HUES6 (cell line): Measurements from ENCODE around the gene CCDC9.
"Not testable (repeated sequence)": the region's sequence is repeated elsewhere in the genome, so short reads cannot be mapped to it uniquely, and the experiment has no call there.

Experiments
- H3K27ac ChIP-seq: 2 replicates; pipeline ENCODE4 v1.7.0; 2013; ENCODE audit warnings: low read depth, mild to moderate bottlenecking, low read length, inconsistent platforms
- H3K27me3 ChIP-seq: 2 replicates; pipeline ENCODE4 v1.6.1; 2013; ENCODE audit warnings: low read length; ENCODE audit not compliant: control insufficient read depth, insufficient read depth
- H3K36me3 ChIP-seq: 2 replicates; pipeline ENCODE4 v1.6.1; 2013; ENCODE audit warnings: low read length; ENCODE audit not compliant: control insufficient read depth, insufficient read depth
- H3K4me1 ChIP-seq: 2 replicates; pipeline ENCODE4 v1.6.1; 2013; ENCODE audit warnings: low read length; ENCODE audit not compliant: control insufficient read depth, insufficient read depth
- H3K4me3 ChIP-seq: 2 replicates; pipeline ENCODE4 v1.5.1; 2013; ENCODE audit warnings: low read depth, low read length
- H3K9ac ChIP-seq: one replicate; pipeline ENCODE4 v1.6.1; 2013; ENCODE audit warnings: mild to moderate bottlenecking, low read length
- H3K9me3 ChIP-seq: 2 replicates; pipeline ENCODE4 v1.6.1; 2013; ENCODE audit warnings: low read depth, low read length; ENCODE audit not compliant: control insufficient read depth, insufficient read depth

The CCDC9 gene

DNA sequence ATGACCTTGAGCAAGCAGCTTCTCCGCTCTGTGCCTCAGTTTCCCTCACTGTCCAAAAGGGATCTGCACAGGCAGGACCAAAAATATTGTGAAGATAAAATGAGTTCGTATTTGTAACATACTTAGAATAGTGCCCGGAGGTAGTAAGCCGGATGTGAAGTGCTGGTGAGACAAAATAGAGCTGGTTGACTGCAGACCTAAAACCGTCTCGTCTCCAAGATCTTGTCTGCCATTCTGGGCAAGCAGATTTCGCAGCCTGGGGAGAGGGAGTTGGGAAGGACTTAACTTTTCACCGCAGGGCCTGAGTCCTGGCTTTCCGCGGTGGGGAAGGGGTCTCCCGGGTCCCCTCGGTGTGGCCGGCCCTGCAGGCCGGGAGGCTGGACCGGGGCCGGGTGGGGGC is 17.2 kb upstream of the CCDC9 start:
- Histone ChIP-seq H3K9ac (no peak overlapping the region), H3K27me3 (peaks cover 44% of the 10 kb centered on the region), H3K4me1 (peaks cover 17% of the 10 kb centered on the region), H3K9me3 (0 out of 2 replicates have a peak, but pooled peaks cover 4% of the 10 kb centered on the region), H3K27ac (no peak overlapping the region), H3K4me3 (peak overlapping the region; percentile 57), H3K36me3 (no peaks in the 10 kb centered on the region)

DNA sequence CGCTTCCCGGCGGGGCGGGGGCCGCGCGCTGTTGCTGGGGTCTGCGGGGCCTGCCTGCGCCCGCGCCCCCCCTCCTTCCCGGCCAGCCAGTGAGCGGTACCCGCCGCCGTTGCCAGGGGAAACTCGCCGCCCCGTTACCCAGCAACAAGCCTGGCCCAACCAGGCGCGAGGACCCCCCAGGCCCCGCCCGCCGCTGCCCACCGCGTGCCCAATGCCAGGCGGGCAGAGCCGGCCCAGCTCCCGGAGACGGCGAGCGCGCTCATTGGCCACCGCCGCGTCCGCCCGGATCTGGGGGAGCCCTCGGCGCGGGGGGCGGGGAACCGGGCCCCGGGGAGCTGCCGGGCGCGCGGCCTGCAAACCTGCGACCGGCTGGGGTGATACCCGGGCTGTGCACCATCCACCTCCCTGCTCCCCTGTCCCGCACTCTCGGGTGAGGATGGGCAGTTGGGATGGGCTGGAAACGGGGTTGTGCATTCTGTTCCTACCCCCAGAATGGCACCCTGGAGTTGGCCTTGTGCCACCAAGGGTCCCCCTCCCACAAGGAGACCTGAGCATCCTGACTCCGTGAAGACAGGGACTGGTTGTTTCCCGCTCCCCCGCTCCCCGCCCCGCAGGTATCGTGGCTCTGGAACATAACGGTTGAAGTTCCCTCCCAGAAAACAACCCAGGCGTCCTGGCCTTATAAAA is 16.6 kb upstream of the CCDC9 start:
- Histone ChIP-seq H3K9ac (no peak overlapping the region), H3K27me3 (peaks cover 44% of the 10 kb centered on the region), H3K27ac (no peak overlapping the region), H3K36me3 (no peaks in the 10 kb centered on the region), H3K4me1 (peaks cover 17% of the 10 kb centered on the region), H3K9me3 (0 out of 2 replicates have a peak, but pooled peaks cover 4% of the 10 kb centered on the region), H3K4me3 (peak overlapping the region; percentile 41)

DNA sequence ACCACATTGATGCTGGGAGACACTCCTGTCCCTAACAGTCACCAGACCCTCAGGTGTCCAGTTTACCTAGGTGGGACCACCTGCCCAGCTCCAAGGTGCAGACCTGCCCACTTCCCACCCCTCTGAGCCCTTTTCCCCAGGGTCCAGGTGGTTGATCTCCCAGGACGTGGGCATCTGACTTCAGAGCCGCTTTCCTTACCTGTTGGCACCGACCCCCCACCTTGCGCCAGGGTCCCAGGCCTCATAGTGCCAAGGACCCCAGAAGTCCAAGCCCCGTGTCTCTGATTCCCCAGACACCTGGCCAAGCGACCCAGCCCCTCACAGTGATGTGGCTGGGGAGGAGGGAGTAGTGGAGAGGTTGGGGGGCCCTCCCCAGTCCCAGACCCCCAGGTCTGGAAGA is 15.8 kb upstream of the CCDC9 start:
- Histone ChIP-seq H3K4me1 (peaks cover 17% of the 10 kb centered on the region), H3K4me3 (peak overlapping the region; percentile 39)

DNA sequence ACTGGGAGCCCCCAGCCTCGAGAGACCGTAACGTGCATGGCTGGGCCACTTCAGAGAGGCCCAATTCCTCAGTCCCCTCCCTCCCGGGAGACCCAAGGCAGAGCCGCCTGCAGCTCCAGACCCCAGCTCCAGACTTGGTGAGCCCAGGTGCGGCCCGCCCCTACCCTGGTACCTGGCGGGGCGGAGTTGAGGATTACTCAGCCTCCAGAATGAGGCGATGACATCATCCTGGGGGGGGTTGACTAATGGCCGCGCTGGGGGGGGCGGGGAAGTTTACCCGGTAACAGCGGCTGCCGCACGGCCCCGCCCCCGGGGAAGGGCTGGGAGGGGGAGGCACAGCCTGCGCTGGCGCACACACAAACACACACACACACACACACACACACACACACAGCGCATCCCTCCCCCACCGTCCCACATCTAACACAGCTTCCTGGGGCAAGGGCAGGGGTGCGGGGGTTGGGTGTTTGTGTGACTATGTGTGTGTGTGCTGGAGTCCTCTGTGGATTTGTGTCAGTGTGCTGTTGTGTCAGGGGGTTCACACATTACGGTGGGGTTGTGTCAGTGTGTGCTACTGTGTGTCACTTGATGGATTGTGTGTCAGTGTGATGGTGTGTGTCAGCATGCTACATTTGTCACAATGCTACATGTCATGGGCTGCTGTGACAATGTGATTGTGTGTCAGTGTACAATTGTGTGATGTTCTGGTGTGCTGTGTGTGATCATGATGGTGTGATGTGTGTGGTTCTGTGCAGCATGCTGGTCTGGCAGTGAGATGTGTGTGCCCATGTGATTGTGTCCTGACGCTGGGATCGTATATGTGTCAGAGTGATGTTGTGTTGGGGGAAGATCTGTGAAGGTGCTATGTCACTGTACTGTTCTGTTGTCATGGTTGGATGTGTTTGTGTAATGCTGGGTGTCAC is 15.1 kb upstream of the CCDC9 start:
- H3K36me3 ChIP-seq = no peaks in the 10 kb centered on the region
- peaks cover 17% of the 10 kb centered on the region for H3K4me1 ChIP-seq
- no peak overlapping the region for H3K27ac ChIP-seq
- 0 out of 2 replicates have a peak, but pooled peaks cover 4% of the 10 kb centered on the region for H3K9me3 ChIP-seq
- H3K9ac ChIP-seq = no peak overlapping the region
- peaks cover 44% of the 10 kb centered on the region for H3K27me3 ChIP-seq
- peak overlapping the region; percentile 39 for H3K4me3 ChIP-seq

More for the DNA sequence above, 15.8 kb upstream of the CCDC9 start:
- no peak overlapping the region for H3K9ac ChIP-seq
- H3K36me3 ChIP-seq = no peaks in the 10 kb centered on the region
- H3K9me3 ChIP-seq = 0 out of 2 replicates have a peak, but pooled peaks cover 4% of the 10 kb centered on the region
- no peak overlapping the region for H3K27ac ChIP-seq
- peaks cover 44% of the 10 kb centered on the region for H3K27me3 ChIP-seq

DNA sequence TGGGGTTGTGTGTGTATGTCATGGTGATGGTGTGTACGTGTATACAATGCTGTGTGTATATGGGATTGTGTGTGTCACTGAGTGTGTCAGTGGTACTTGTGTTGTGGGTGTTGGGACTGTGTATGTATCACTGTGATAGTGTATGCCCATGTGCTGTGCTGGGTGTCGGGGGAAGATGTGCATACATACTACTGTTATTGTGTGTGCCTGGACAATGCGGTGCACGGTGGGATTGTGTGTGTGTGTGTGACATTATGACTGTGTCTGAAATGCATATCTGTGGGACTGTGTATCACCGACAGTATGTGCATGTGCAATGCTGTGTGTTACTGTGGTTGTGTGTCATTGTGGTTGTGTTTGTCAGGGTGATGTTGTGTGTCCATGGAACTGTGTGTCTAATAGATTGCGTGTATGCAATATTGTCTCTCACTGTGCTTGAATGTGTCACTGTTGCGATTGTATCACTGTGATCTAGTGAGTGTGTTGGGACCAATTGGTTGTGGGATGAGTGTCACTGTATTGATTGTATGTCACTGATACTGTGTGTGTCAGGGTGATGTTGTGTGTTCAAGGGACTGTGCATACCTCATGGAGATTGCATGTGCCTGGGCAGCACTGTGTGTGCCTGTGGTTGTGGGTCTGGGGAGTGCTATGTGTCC is 14.3 kb upstream of the CCDC9 start:
- 0 out of 2 replicates have a peak, but pooled peaks cover 4% of the 10 kb centered on the region for H3K9me3 ChIP-seq
- H3K9ac ChIP-seq = no peak overlapping the region
- peaks cover 44% of the 10 kb centered on the region for H3K27me3 ChIP-seq
- H3K27ac ChIP-seq = no peak overlapping the region
- H3K4me1 ChIP-seq = peaks cover 17% of the 10 kb centered on the region
- H3K36me3 ChIP-seq = no peaks in the 10 kb centered on the region
- H3K4me3 ChIP-seq = no peak overlapping the region

GRCh38 chr19:47243364-47243775 is 13.0 kb upstream of the CCDC9 start:
- peaks cover 44% of the 10 kb centered on the region for H3K27me3 ChIP-seq
- H3K36me3 ChIP-seq = no peaks in the 10 kb centered on the region
- H3K9ac ChIP-seq = peak overlapping the region; percentile 55
- H3K4me3 ChIP-seq = peak overlapping the region; percentile 58
- peaks cover 17% of the 10 kb centered on the region for H3K4me1 ChIP-seq
- H3K27ac ChIP-seq = no peak overlapping the region
- 0 out of 2 replicates have a peak, but pooled peaks cover 4% of the 10 kb centered on the region for H3K9me3 ChIP-seq

DNA sequence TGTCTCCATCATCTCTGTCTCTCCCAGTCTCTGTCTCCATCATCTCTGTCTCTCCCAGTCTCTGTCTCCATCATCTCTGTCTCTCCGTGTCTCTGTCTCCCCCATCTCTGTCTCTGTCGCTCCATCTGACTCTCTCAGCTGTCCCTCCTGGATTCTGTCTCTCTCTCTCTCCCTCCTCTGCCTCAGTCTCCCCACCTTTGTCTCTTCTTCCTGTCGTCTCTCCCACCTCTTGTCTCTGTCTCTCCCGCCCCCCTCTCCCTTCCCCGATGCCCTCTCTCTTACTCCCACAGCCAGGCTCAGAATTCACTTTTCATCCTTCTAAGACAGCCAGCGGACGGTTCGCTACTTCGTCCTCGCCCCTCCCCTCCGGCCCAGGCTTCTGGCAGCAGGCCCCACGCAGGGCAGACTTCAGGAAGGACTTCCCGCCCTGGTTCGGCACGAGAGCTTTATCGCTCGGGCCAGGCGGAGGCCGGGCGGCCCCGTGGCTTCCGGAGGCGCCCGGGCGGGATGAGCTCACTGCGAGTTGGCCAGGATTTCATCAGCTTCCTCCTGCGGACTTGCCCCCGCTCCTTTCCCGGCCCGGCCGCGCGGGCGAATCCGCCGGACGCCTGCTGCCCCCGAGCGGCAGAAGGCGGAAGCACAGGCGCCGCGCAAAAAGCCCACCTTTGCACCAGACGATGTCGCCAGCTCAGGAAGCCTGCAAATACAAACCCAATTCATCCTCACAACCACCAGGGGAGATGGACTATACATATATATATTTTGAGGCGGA is 12.4 kb upstream of the CCDC9 start:
- Histone ChIP-seq H3K9me3 (0 out of 2 replicates have a peak, but pooled peaks cover 4% of the 10 kb centered on the region), H3K9ac (peak overlapping the region; percentile 49), H3K36me3 (no peaks in the 10 kb centered on the region), H3K27ac (0 out of 2 replicates have a peak overlapping the region, but pooled peaks have one; percentile 41), H3K4me1 (peaks cover 17% of the 10 kb centered on the region), H3K27me3 (peaks cover 40% of the 10 kb centered on the region), H3K4me3 (peak overlapping the region; percentile 58)

- Histone ChIP-seq H3K4me3 (no peak overlapping the region), H3K4me1 (peaks cover 7% of the 10 kb centered on the region), H3K36me3 (no peaks in the 10 kb centered on the region), H3K9ac (no peak overlapping the region), H3K27me3 (peaks cover 10% of the 10 kb centered on the region), H3K9me3 (0 out of 2 replicates have a peak, but pooled peaks cover 2% of the 10 kb centered on the region), H3K27ac (no peak overlapping the region)
Observed at GRCh38 chr19:47247308-47247990, 8.9 kb upstream of the CCDC9 start.

- not testable (repeated sequence) for H3K9me3 ChIP-seq, H3K36me3 ChIP-seq, H3K27ac ChIP-seq, H3K27me3 ChIP-seq, H3K4me3 ChIP-seq, H3K4me1 ChIP-seq
- peak overlapping the region; percentile 10 for H3K9ac ChIP-seq
Observed at GRCh38 chr19:47253016-47253415, 3.3 kb upstream of the CCDC9 start.

GRCh38 chr19:47253467-47253881 is 2.9 kb upstream of the CCDC9 start:
- H3K27ac ChIP-seq = no peak overlapping the region
- H3K9me3 ChIP-seq = no peaks in the 10 kb centered on the region

More at GRCh38 chr19:47253467-47253881, 2.9 kb upstream of the CCDC9 start:
- Histone ChIP-seq H3K36me3 (peaks cover under 1% of the 10 kb centered on the region; the same call in 1 of the 2 replicates), H3K4me3 (no peak overlapping the region), H3K27me3 (no peaks in the 10 kb centered on the region), H3K9ac (peak overlapping the region; percentile 10), H3K4me1 (peaks cover 8% of the 10 kb centered on the region; the same call in 1 of the 2 replicates)
